D721Med (cell line): Measurements from ENCODE around the gene GPR142.

Experiments used
- DNase-seq: peaks from one replicate; pipeline ENCODE4 v3.0.0; 2011; ENCODE audit warnings: low spot score; ENCODE audit not compliant: insufficient read length
- FAIRE-seq: peaks from 2 replicates; lab custom pipeline; 2011; peaks lifted over from hg19 to GRCh38; lab: Jason Lieb, UNC
- CTCF ChIP-seq: IDR thresholded peaks from 2 replicates; pipeline ENCODE4 v1.5.1; 2012; ENCODE audit warnings: mild to moderate bottlenecking, control low read depth; ENCODE audit not compliant: insufficient read depth; ENCODE audit errors: missing control alignments

The GPR142 gene

DNA sequence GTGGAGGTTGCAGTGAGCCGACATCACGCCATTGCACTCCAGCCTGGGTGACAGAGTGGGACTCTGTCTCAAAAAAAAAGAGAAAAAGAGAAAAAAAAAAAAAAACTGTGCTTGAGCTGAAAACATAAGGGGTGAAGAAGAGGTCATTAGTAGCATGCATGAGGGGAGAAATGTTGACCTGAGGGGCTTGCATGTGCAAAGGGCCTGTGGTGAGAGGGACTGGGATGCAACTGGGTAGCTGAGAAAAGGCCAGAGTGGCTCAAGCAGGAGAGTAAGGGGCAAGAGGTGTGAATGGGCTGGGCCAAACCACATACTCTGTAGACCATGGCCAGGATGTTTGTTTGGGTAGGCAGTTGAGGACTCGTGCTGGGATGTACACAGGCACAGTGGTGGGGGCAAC is 37.9 kb upstream of the GPR142 start:
- TF ChIP-seq CTCF, result no peak
- DNase-seq, result no peak
- no peak for FAIRE-seq

DNA sequence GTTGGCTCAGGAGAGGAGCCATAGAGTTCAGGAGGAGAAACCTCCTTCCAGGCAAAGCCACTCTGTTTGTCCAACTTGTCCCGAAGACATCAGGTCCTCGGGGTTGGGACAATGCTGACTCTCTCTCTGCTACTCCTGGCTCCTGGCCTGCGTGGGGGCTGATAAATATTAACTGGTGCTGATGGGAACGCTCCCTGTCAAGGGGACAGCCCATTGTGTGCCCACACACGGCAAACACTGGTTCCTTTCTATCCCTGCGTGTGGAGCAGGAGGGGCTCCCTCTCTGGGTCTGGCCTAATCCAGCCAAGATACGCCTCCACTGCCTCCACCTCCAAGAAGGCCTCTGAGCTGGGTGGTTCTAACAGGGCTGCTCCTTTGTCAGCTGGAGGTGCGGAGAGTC is 36.9 kb upstream of the GPR142 start:
- no peak for TF ChIP-seq CTCF
- DNase-seq (no peak), FAIRE-seq (no peak)

DNA sequence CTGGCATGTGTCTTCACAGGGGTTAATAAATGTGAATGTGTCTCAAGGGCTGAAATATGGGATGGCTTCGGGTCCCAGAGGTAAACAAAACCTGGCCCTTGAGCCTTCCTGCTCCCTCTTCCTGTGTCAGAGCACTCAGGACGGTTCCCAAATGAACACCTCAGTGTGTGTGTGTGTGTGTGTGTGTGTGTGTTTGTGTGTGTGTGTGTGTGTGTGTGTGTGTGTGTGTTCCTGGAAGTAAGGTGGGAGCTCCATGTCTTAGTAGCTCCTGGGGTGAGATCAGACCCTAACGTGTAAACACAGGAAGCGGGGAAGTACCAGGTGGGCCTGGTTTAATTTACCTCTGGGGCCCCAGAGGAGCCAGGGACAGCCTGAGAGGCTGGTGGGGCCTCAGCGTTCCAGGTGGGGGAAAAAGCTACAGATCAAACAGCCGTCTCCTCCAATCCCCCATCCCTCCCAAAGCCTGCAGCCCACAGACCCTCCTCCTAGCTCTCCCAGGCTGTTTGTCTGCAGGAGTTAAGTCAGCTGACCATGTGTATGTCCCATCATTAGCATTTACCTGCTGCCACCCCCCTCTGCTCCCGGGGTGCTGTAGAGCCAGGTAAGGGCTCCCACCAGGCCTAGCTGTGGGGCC is 35.2 kb upstream of the GPR142 start:
- FAIRE-seq (no peak), DNase-seq (no peak)
- no peak for TF ChIP-seq CTCF

DNA sequence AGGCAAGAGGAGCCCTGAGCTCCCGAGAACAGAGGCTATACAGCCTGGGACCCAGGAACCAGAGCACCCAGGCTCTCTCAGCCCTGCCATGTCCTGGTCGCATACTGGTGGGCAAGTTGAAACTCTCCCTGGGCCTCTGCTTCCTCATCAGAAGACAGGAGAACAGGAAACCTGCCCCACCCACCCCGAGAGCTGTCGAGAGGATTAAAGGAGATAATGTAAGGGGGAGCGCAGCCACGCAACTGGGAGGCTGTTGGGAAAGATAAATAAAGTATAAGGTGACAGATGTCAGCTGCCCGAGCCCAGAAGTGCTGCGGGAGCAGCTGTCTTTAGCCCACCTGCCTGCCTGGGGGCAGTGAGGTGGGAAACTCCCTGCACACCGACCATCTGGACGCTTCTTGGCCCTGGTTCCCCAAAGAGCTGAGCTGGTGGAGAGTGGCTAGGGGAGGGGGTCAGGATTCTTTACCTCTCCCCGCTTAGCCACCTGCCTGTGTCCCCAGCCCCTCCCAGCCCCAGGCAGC is 34.5 kb upstream of the GPR142 start:
- peak; percentile 89 for DNase-seq
- no peak for FAIRE-seq
- no peak for TF ChIP-seq CTCF

- FAIRE-seq, result no peak
- no peak for DNase-seq
- no peak for TF ChIP-seq CTCF
Observed at GRCh38 chr17:74334393-74335039, 32.8 kb upstream of the GPR142 start.

- no peak for TF ChIP-seq CTCF
- no peak for DNase-seq
- no peak for FAIRE-seq
Observed at GRCh38 chr17:74335529-74336062, 31.7 kb upstream of the GPR142 start.

- DNase-seq (no peak), FAIRE-seq (no peak)
- TF ChIP-seq CTCF, result no peak
Observed at GRCh38 chr17:74336307-74336706, 31.0 kb upstream of the GPR142 start.
